A549 (cell line): ENCODE measurements around the gene SIVA1.

Source experiments
- POLR2A ChIP-seq: IDR thresholded peaks from 2 replicates; pipeline ENCODE4 v1.6.1; 2012; ENCODE audit warnings: mild to moderate bottlenecking, low read length
- RNF2 ChIP-seq: fragments of 200-600 bp; sonication (generic); IDR thresholded peaks from 2 replicates; pipeline ENCODE4 v1.6.1; 2016; ENCODE audit warnings: low read depth, mild to moderate bottlenecking, antibody characterized with exemption, moderate library complexity, borderline replicate concordance
- TF ChIP-seq, protein P1 (sequence below): fragments of >200 bp; sonication (Bioruptor Twin); formaldehyde crosslinking; IDR thresholded peaks from 3 replicates; pipeline ENCODE4 v1.5.1; 2016
- TF ChIP-seq, protein P2 (sequence below): fragments of 200-600 bp; sonication (generic); IDR thresholded peaks from 2 replicates; pipeline ENCODE4 v1.6.1; 2016; ENCODE audit warnings: antibody characterized with exemption, mild to moderate bottlenecking, moderate library complexity

DNA sequence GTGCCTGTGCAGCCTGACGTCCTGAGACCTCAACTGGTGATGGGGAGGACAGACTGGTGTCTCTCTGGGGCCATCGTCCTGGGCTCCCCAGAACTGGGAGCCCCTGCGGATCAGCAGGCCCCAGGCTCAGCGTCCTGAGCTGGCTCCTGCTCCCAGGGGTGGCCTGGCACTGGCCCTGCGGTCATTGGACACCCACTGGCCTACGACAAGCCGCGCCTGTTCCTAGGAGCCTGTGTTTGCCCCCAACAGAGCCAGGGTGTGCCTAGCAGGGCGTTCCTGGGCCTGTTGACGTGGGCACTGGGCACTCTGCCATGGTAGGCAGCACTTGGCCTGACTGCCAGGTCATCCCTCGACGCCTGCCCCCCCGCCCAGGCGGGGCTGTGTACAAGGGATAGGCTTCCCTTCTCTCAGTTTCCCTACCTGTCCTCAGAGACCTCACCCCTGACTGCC, 20.6 kb upstream of the SIVA1 start:
- TF ChIP-seq, protein P1, sequence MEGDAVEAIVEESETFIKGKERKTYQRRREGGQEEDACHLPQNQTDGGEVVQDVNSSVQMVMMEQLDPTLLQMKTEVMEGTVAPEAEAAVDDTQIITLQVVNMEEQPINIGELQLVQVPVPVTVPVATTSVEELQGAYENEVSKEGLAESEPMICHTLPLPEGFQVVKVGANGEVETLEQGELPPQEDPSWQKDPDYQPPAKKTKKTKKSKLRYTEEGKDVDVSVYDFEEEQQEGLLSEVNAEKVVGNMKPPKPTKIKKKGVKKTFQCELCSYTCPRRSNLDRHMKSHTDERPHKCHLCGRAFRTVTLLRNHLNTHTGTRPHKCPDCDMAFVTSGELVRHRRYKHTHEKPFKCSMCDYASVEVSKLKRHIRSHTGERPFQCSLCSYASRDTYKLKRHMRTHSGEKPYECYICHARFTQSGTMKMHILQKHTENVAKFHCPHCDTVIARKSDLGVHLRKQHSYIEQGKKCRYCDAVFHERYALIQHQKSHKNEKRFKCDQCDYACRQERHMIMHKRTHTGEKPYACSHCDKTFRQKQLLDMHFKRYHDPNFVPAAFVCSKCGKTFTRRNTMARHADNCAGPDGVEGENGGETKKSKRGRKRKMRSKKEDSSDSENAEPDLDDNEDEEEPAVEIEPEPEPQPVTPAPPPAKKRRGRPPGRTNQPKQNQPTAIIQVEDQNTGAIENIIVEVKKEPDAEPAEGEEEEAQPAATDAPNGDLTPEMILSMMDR, result no peak
- TF ChIP-seq, protein P2, sequence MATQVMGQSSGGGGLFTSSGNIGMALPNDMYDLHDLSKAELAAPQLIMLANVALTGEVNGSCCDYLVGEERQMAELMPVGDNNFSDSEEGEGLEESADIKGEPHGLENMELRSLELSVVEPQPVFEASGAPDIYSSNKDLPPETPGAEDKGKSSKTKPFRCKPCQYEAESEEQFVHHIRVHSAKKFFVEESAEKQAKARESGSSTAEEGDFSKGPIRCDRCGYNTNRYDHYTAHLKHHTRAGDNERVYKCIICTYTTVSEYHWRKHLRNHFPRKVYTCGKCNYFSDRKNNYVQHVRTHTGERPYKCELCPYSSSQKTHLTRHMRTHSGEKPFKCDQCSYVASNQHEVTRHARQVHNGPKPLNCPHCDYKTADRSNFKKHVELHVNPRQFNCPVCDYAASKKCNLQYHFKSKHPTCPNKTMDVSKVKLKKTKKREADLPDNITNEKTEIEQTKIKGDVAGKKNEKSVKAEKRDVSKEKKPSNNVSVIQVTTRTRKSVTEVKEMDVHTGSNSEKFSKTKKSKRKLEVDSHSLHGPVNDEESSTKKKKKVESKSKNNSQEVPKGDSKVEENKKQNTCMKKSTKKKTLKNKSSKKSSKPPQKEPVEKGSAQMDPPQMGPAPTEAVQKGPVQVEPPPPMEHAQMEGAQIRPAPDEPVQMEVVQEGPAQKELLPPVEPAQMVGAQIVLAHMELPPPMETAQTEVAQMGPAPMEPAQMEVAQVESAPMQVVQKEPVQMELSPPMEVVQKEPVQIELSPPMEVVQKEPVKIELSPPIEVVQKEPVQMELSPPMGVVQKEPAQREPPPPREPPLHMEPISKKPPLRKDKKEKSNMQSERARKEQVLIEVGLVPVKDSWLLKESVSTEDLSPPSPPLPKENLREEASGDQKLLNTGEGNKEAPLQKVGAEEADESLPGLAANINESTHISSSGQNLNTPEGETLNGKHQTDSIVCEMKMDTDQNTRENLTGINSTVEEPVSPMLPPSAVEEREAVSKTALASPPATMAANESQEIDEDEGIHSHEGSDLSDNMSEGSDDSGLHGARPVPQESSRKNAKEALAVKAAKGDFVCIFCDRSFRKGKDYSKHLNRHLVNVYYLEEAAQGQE, result no peak
- TF ChIP-seq POLR2A (no peak), RNF2 (no peak)
